ACHN (cell line): Measurements from ENCODE around the gene EPB42.
"Not testable (repeated sequence)": the region's sequence is repeated elsewhere in the genome, so short reads cannot be mapped to it uniquely, and the experiment has no call there.

Source experiments
- DNase-seq: peaks from one replicate; pipeline ENCODE4 v3.0.0-alpha.2; 2015
- in situ Hi-C: cut with HindIII; loops from 2 replicates; pipeline ENCODE4 v1.10.0; 2017; ENCODE audit warnings: low sequenced_read_pairs, low pct_ligation_motif_present, low pct_unique_long_range_greater_than_20kb

The EPB42 gene

GRCh38 chr15:43198992-43199391 lies 21.8 kb downstream of the EPB42 start:
- DNase-seq = no peak
- in situ Hi-C loops = no loop called here

GRCh38 chr15:43198556-43198955 lies 22.3 kb downstream of the EPB42 start:
- DNase-seq, in situ Hi-C loops: not testable (repeated sequence)

DNA sequence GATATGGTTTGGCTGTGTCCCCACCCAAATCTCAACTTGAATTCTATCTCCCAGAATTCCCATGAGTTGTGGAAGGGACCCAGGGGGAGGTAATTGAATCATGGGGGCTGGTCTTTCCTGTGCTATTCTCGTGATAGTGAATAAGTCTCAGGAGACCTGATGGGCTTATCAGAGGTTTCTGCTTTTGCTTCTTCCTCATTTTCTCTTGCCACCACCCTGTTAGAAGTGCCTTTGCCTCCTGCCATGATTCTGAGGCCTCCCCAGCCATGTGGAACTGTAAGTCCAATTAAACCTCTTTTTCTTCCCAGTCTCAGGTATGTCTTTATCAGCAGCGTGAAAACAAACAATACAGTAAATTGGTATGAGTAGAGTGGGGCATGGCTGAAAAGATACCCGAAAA lies 23.0 kb downstream of the EPB42 start:
- in situ Hi-C loops, DNase-seq: not testable (repeated sequence)

DNA sequence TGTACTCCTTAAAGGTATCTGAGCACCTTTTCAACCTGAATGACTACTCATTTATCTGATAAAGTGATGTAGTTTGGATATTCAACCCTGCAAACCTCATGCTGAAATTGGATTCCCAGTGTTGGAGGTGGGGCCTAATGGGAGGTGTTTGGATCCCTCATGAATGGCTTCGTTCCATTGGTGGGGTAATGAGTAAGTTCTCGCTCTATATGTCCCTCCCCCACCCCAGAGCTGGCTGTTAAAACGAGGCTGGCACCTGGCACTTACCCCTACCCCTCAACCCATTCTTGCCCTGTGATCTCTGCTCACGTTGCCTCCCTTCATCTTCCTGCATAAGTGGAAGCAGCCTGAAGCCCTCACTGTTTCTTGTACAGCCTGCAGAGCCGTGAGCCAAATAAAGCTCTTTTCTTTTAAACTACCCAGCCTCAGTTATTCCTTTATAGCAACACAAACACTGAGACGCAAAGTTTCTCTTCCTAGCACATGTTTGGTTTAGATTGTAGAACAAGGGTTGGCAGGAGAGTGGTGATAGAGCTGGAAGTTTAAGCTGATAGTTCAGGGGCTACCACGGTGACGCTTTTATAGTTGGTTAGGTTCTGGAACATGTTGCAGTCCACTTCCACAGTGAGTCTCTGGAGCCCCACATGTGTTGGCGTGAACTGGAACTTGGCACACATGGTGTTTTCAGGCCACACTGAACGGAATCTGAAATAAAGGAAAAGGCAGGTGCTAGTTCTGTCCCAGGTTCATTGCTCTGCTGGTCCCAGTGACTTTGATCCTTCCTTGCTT lies 23.9 kb downstream of the EPB42 start:
- DNase-seq = no peak
- in situ Hi-C loops = no loop called here

DNA sequence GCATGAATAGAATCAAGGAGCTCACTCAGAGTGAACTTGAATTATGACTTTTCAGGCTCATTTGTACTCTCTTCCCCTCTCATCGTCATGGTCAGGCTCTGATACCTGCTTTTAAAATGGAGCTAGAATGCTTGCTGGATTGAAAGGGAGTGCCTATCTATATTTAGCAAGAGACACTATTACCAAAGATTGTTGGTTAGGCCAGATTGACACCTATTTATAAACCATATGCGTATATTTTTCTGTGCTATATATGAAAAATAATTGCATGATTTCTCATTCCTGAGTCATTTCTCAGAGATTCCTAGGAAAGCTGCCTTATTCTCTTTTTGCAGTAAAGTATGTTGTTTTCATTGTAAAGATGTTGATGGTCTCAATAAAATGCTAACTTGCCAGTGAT lies 26.0 kb downstream of the EPB42 start:
- no peak for DNase-seq
- in situ Hi-C loops = no loop called here

- in situ Hi-C loops = no loop called here
- DNase-seq = no peak
Observed at GRCh38 chr15:43193710-43194109, 27.1 kb downstream of the EPB42 start.

DNA sequence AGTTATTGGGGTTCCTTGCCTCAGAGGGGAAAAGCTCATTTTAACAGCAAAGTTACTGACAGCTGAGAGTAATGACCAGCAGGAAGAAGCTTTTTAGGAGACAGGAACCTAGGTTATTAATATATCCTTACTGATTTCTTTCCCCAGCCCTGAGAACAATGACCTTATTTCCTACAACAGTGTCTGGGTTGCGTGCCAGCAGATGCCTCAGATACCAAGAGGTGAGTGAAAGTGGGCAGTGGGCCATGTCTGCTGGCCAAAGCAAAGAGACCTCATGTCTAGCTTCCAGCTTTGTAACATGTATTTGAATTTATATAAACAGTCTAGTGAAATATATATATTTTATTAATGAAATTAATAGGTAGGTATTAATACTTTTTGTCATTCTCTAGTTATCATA lies 30.6 kb downstream of the EPB42 start:
- in situ Hi-C loops = no loop called here
- DNase-seq = no peak

DNA sequence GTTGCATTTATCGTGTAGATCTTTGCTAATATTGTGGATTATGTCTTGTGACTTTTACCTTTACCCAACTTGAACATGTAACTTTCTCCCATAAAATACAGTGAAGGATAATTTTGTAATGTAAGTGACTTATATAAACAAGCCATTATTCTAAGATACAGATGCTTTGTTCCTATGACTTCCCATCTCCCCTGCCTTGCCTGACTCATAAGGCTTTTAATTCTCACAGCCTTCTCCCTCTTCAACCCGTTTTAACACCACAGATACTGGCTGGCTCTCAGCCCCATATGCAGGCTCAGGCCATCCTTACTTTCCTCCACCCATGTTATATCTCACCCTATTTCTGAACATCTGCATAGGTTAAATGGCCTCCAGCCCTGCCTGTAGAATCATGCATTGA lies 31.5 kb downstream of the EPB42 start:
- no peak for DNase-seq
- in situ Hi-C loops = no loop called here

DNA sequence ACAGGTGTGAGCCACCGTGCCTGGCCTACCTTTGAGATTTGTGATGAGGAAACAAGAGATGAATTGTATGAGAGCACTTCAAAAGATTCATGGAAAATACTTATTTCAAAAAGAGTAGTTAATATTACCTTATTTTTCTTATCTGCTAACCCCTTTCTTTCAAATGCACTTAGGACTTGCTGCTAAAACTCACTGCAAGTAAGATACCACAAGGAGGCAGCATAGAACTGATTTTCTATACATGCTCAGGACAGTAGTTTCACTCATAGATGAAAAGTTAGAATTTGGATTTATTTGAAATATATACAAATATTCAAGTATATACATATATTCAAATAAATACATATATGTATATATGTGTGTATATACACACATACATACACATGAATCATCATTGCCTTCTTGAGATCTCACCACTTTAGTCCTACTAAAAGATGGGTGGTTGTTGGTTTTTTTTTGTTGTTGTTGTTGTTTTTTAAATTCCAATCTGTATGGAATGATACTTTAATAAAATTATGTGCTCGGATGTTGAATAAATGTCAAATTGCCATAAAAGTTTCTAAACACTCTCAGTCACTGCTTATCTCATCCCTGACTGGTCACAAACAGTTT lies 33.2 kb downstream of the EPB42 start:
- DNase-seq = peak; percentile 64
- in situ Hi-C loops = no loop called here

DNA sequence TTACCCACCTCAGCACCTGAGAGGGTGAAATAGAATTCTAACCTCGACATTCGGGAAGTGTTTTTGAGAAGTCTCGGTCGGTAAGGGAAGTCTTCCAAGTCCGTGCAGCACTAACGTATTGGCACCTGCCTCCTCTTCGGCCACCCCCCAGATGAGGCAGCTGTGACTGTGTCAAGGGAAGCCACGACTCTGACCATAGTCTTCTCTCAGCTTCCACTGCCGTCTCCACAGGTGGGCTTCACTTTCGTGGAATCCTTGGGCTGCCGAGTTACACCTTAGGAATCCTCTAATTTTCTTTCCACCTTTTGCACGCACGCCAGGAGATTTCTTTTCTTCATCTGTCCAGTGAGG lies 34.8 kb downstream of the EPB42 start:
- DNase-seq = peak; percentile 4
- in situ Hi-C loops = no loop called here

DNA sequence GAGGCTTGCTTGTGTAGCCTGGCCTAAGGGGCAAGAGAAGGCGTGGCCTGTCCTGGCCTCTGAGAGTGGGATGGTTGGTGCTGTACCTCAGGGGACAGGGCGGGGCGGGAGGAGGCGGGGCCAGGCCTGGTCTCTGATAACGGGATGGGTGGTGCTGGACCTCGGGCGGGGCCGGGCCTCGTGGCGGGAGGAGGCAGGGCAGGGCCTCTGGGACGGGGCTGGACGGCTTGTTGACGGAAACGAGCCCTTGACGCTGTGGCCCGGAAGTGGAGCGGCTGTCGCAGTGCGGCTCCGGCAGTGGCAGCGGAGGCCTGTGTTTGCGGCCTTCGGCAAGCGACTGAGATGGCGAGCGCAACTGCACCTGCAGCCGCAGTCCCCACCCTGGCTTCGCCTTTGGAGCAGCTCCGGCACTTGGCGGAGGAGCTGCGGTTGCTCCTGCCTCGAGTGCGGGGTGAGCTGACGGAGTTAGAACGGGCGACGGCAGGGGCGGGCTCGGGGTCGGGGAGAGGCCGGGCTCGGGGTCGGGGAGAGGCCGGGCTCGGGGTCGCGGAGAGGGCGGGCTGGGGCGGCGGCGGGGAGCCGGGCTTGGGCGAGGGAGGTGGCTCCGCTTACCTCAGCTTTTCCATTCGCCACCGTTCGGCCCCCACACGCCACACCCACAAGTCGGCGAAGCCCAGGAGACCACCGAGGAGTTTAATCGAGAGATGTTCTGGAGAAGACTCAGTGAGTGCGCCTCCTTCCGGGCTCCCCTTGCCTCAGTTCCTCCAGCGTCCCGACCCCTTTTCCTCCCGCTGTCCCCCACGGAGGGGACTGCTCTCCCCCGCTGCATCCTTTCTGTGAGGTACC lies 35.4 kb downstream of the EPB42 start, which contains the start of gene CCNDBP1:
Gene CCNDBP1 (plus strand): TSS at position 247 of the 846 bp plus-strand sequence. CDS start 96 bp downstream, at position 343.
- DNase-seq = peak; percentile 89
- in situ Hi-C loops = no loop called here

- in situ Hi-C loops = no loop called here
- DNase-seq = no peak
Observed at GRCh38 chr15:43184407-43185124, 36.3 kb downstream of the EPB42 start.

DNA sequence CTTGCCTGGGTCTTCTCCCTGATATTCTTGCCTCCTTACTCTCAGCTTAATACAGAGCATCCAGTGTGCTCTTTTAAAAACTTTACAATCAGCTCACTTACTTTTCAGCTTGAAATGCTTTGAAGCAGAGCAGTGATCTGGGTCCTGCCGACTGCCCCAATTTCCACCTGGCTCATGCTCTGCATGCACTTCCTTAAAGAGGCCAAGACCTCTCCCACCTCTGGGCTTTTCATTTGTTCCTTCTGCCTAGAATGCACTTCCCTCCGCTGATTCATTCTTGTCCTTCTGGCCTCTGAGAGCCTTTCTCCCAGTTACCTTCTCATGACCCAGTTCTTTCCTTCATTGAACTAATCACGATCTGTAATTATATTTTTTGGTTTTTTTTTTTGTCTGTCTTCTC lies 37.5 kb downstream of the EPB42 start:
- in situ Hi-C loops = no loop called here

GRCh38 chr15:43177147-43177546 lies 43.7 kb downstream of the EPB42 start:
- DNase-seq, in situ Hi-C loops: not testable (repeated sequence)

More for the DNA sequence above, 37.5 kb downstream of the EPB42 start:
- DNase-seq = no peak

GRCh38 chr15:43175656-43176309 lies 45.0 kb downstream of the EPB42 start:
- DNase-seq, in situ Hi-C loops: not testable (repeated sequence)

- in situ Hi-C loops = no loop called here
- DNase-seq = no peak
Observed at GRCh38 chr15:43169888-43170287, 50.9 kb downstream of the EPB42 start.

DNA sequence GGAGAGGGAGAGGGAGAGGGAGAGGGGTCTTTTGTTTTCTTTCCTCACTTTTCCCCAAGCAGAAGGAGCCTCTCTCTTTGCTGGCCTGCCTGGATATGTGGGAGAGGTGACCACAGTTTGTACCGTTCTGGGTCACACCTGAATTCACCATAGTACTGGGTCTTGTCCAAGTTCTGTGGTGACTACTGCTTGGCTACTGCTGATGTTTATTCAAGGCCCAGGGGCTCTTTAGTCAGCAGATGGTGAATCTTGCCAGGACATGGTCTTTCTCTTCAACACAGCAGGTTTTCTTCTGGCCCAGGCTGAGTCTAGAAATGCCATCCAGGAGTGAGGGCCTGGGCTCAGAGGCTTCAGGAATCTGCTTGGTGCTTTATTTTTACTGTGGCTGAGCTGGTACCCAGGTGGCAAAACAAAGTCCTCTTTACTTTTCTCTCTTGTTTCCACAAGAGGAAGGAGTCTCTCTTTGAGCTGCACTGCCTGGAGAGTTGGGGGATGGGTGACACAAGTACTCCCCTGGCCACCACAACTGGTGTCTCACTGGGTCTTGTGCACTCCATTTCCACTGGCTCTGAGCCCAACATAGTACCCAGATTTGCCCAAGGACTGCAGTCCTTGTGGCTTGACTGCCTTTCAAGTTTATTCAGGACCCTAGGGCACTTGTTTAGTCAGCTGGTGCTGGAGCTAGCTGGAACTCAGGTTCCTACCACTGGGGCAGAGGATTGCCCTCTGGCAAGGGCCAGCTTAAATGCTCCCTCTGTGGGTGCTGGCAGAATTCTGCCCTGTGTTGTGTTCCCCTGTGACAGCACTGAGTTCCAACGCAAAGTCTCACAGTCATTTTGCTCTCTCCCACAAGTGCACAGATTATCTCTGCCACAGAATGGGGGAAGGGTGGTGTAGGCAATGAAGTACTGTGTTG lies 52.4 kb downstream of the EPB42 start:
- DNase-seq = peak; percentile 55
- in situ Hi-C loops = no loop called here
